ACHN (cell line): ENCODE measurements around the gene TSGA10IP.
A peak's percentile ranks its signal among the peaks of the same experiment; 100 is the strongest.

Experiments
- DNase-seq: peaks from one replicate; pipeline ENCODE4 v3.0.0-alpha.2; 2015
- in situ Hi-C: cut with HindIII; loops from 2 replicates; pipeline ENCODE4 v1.10.0; 2017; ENCODE audit warnings: low sequenced_read_pairs, low pct_ligation_motif_present, low pct_unique_long_range_greater_than_20kb

The TSGA10IP gene

GRCh38 chr11:65987336-65987735 is 42.1 kb downstream of the TSGA10IP start:
- in situ Hi-C loops = no loop called here
- no peak for DNase-seq

DNA sequence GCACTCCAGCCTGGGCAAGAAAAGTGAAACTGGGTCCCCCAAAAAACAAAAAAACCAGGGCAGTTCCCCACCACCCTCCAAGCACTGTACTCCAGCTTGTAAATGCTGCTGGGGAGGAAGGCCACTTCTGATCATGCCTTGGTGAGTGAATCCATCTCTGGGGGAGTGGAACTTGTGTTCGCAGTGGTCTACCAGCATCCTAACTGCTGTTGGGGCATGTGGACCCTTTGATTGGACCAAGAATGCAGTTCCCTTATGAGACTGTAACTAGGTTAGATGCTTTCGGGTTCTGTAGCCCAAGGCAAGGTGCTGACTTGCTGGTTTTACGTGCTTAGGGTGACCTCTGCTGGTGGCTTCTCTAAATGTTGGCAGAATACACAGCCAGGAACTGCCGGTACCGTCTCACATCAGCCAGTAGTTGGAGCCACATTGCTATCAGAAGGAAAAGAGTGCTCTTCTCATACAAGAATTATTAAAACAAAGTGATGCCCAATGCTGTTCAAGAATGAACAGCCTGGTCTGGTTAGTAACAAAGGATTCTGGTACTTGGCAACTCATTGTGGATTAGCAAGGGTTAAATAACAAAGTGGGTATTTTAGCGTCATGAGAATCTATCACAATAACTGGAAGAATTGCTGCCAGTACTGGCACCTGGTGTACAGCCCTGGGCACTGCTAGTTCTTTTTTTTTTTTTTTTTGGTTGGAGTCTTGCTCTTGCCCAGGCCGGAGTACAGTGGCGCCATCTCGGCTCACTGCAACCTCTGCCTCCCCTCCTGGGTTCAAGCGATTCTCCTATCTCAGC is 43.7 kb downstream of the TSGA10IP start:
- in situ Hi-C loops = no loop called here

GRCh38 chr11:65992056-65992455 is 46.8 kb downstream of the TSGA10IP start:
- no peak for DNase-seq
- in situ Hi-C loops = no loop called here

More for the DNA sequence above, 43.7 kb downstream of the TSGA10IP start:
- DNase-seq = peak; percentile 90

- DNase-seq = no peak
- in situ Hi-C loops = no loop called here
Measured at GRCh38 chr11:65997286-65997685, 52.0 kb downstream of the TSGA10IP start.

DNA sequence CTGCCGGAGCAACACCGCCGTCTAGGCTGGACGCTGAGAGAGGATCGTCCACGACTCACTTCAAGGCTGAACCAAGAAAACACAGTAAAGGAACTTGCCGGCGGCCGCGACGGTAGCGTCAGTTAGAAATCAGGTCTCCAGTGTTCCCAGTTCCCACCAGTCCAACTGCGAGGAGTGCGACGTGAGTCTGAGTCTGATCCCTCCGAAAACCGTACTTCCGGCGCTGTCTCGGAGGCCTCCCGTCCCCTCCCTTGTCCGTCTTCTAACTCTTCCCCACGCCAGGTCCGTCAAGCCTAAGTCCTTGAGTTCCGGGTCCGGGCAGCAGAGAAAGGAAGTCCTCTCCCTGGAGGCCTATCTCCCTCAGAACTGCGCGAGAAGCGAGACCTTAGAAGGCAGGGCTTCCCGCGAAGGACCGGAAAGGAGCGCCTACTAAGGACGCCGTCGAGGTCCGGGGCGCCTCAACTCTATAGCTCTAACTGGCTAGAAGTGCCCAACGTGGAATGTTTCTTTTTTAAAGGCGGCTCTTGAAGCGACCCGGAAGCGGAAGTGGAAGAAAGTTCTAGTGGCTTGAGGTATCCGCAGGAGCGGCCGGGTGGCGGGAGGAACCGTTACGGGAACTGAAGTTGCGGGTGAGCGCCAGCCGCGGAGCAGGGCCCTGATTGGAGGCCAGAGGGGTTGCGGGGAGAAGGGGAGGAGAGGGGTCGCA is 56.8 kb downstream of the TSGA10IP start, which contains the start of the genes BANF1 and EIF1AD:
BANF1 (plus strand) TSS at position 562 of the 706 bp plus-strand sequence. CDS start 748 bp downstream, outside the sequence.
EIF1AD (minus strand) TSS at position 216 of the 706 bp plus-strand sequence. CDS start 1,768 bp downstream, outside the sequence.
- DNase-seq = peak; percentile 95
- in situ Hi-C loops = no loop called here

DNA sequence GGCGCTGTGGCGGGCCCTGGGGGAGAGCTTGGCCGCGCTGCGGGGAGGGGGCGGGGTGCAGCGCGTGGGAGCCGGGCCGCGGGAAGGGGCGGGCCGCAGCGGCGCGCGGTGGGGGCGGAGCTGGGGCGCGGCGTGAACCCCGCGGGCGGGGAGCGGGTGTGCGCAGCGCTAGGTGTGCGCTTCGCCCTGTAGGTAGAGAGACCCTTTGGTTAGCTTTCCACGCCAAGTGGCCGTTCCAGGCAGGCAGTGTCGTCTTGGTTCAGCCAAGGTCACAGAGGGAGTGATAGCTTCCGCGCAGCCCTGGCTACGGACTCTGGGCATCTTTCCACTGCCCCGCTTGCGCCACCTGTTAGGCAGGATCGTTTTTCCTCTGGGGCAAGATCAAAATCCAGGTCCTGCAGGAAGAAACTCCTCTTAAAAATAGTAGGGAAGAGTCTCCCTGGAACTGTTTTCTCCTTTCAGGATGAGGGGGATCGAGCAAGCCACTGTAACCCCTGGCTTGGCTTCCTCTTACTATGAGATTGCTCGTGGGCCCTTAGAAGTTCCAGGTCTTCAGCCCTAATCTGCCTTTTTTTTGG is 57.5 kb downstream of the TSGA10IP start:
- DNase-seq = peak; percentile 36
- in situ Hi-C loops = no loop called here

DNA sequence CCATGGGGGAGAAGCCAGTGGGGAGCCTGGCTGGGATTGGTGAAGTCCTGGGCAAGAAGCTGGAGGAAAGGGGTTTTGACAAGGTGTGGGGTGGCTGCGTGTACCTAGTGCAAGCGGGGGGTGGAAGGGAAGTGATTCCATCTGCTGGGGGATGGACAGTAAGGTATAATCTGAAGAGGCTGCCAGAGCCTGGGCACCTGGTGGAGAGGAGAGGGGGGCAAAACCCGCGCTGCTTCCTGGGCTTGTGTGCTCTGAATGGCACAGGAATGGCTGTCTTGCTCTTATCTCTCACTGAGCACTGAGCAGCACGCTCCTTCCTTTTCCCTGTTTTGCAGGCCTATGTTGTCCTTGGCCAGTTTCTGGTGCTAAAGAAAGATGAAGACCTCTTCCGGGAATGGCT is 58.0 kb downstream of the TSGA10IP start:
- no peak for DNase-seq
- in situ Hi-C loops = no loop called here

DNA sequence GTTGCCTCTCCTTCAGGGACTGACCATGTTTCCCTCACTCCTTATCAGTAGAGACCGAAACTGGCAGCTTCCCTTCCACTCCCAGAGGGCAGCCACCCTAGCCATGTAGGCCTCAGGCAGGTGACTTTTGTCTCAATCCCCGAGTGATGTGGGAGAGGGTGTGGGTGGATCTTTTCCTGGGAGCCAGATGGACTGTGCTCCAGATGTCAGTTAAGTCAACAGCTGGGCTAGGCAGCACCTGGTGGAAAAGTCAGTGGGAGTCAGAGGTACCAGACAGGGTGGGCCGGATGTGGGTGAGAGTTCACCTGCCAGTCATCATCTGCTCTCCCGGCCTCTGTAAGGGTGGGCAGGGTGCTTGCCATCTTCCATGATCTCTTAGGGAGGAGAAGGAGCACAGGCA is 58.9 kb downstream of the TSGA10IP start:
- no peak for DNase-seq
- in situ Hi-C loops = no loop called here

DNA sequence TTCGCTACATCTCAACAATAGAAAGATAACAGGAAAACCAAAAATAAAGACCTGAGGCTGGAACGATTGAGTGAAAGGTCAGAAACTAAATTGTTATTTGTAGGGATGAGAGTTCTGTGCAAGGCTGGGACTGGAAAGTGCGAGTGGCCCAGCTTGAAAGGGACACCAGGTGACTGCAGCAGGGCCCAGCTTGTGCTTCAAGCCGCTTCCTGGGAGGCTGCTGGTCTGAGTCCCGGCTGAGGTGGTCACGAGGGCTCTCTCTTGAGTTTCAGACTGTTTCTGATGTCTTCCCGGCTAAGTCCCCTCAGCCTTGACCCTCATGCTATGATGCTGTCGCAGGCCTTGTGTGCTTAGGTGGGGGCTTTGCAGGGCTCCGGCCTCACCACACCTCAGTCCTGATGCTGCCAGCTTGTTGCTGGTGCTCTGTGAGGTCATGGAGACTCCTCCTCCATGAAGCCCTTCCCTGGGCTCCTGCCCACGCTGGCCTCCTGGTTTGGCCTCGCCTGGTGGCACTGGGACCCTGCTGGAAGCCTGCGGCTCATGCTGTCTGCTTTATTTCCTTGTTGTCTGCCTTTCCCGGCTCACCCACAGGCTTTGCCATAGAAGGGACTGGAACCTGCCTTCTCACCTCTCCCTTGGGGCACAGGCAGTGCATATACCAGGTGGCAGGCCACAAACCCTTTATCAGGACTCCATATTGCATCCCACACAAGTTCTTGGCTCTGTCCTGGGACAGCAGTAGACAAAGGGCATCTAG is 61.0 kb downstream of the TSGA10IP start:
- no peak for DNase-seq
- in situ Hi-C loops = no loop called here

- no peak for DNase-seq
- in situ Hi-C loops = no loop called here
Measured at GRCh38 chr11:66006891-66007176, 61.6 kb downstream of the TSGA10IP start.

GRCh38 chr11:66007201-66007634 is 61.9 kb downstream of the TSGA10IP start:
- no peak for DNase-seq
- in situ Hi-C loops = no loop called here

- in situ Hi-C loops = no loop called here
- DNase-seq = no peak
Measured at GRCh38 chr11:66008095-66008467, 62.8 kb downstream of the TSGA10IP start.

DNA sequence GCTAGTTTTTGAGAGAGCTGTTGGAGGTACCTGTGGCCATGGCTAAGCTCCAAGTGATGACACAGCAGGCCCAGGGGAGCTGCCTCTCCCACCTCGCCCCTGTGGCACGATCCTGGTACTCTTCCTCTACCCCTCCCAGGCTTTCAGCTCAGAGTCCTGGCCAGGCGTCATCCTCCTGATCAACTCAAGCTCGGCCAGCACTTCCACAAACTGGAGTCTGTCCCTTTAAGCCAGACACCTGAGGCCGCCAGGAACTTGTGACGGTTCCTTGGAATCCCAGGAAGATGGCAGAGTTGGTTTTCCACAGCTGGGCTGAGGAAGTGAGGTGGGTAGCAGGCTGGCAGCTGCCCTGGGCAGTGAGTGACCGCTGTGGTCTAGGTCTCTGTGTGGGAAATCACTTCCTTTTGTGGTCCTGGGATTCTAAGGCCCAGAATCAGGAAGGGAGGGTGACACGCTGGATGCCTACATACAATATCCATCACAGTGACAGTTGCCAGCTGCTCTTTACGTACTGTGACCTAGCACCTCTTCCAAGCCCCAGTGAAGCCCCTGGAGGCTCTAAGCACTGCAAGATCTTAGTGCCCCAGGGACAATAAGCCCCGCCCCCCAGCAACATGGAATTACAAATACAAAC is 63.3 kb downstream of the TSGA10IP start:
- in situ Hi-C loops = no loop called here
- no peak for DNase-seq
